Panc1 (cell line): ENCODE results near the gene PCP4L1. TPM values are rescaled to one million over a fixed set of nuclear protein-coding genes. Genes with fewer than 3 reads are reported as not detected.

Experiments
- ATAC-seq: fragments of 200-7000 bp; cut with Tn5 transposase; 2 replicates; pipeline ENCODE4 v1.9.1; 2020; ENCODE audit warnings: mild to moderate bottlenecking, moderate library complexity
- BruUV-seq: library from RNA; stranded (reverse); fragments of 400-500 nt; replicated peaks from 2 replicates; lab custom pipeline; 2021; lab: Mats Ljungman, UMichigan
- CTCF ChIA-PET: fragments of 300-600 bp; sonication (Branson Sonifier 250); formaldehyde crosslinking; loops from one replicate; lab custom pipeline; 2022; ENCODE audit warnings: antibody characterized with exemption; lab: Charles Lee
- POLR2A ChIA-PET: fragments of 300-600 bp; sonication (Branson Sonifier 250); formaldehyde crosslinking; loops from one replicate; lab custom pipeline; 2022; ENCODE audit warnings: antibody characterized with exemption; lab: Charles Lee
- DNase-seq: peaks from one replicate; pipeline ENCODE4 v3.0.0-alpha.2; 2010; ENCODE audit warnings: low read depth, low spot score
- H3K27ac ChIP-seq: 2 replicates; pipeline ENCODE4 v1.5.1; 2011; ENCODE audit warnings: mild to moderate bottlenecking, low read length, inconsistent platforms
- H3K27me3 ChIP-seq: fragments of 200-500 bp; sonication (Bioruptor generic); 2 replicates; pipeline ENCODE4 v1.6.0; 2014; ENCODE audit warnings: low read length, inconsistent platforms; ENCODE audit not compliant: control insufficient read depth, insufficient read depth
- H3K36me3 ChIP-seq: fragments of 200-500 bp; sonication (Bioruptor generic); 2 replicates; pipeline ENCODE4 v1.5.1; 2014; ENCODE audit warnings: inconsistent platforms, mild to moderate bottlenecking, low read length, moderate library complexity; ENCODE audit not compliant: control insufficient read depth, insufficient read depth
- H3K4me1 ChIP-seq: 2 replicates; pipeline ENCODE4 v1.5.1; 2011; ENCODE audit warnings: inconsistent platforms, mild to moderate bottlenecking, low read length, moderate library complexity; ENCODE audit not compliant: control insufficient read depth, insufficient read depth
- H3K4me3 ChIP-seq, 2 experiments: 2 replicates each; pipeline ENCODE4 v1.5.1; 2011 to 2012; ENCODE audit warnings: low read depth in 2 of 2, low read length in 2 of 2, mild to moderate bottlenecking in 2 of 2, inconsistent platforms in 1 of 2, moderate library complexity in 1 of 2
- H3K9me3 ChIP-seq: fragments of 200-500 bp; sonication (Bioruptor generic); 2 replicates; pipeline ENCODE4 v1.5.1; 2014; ENCODE audit warnings: low read depth, mild to moderate bottlenecking, inconsistent platforms, low read length, moderate library complexity; ENCODE audit not compliant: control insufficient read depth, insufficient read depth
- CTCF ChIP-seq: fragments of 450-650 bp; IDR thresholded peaks from 2 replicates; pipeline ENCODE4 v1.5.1; 2017; ENCODE audit warnings: mild to moderate bottlenecking
- POLR2AphosphoS5 ChIP-seq: IDR thresholded peaks from 2 replicates; pipeline ENCODE4 v1.6.1; 2012; ENCODE audit warnings: mild to moderate bottlenecking, low read depth, low read length, moderate library complexity
- REST ChIP-seq, 2 experiments: IDR thresholded peaks; 2 replicates each; pipeline ENCODE4 v1.6.1; 2011 to 2012; ENCODE audit warnings: low read depth in 2 of 2, control low read depth in 1 of 2, low read length in 1 of 2, mild to moderate bottlenecking in 1 of 2, moderate library complexity in 1 of 2; ENCODE audit not compliant: insufficient read depth in 1 of 2
- SIN3A ChIP-seq: IDR thresholded peaks from 2 replicates; pipeline ENCODE4 v1.6.1; 2012; ENCODE audit warnings: low read depth, mild to moderate bottlenecking, low read length, moderate library complexity, borderline replicate concordance; ENCODE audit not compliant: insufficient read depth
- TCF7L2 ChIP-seq: IDR thresholded peaks from 2 replicates; pipeline ENCODE4 v1.6.1; 2011; ENCODE audit warnings: mild to moderate bottlenecking, low read depth, low read length, inconsistent platforms
- in situ Hi-C: cut with HindIII; loops from 2 replicates; pipeline ENCODE4 v1.10.0; 2016; ENCODE audit warnings: low sequenced_read_pairs, low pct_unique_long_range_greater_than_20kb
- intact Hi-C: fragments of 100-400 bp; cut with micrococcal nuclease; formaldehyde crosslinking; loops from one replicate; pipeline ENCODE4 v1.10.0; 2022; ENCODE audit not compliant: unreplicated experiment
- total RNA-seq: library from RNA; stranded (reverse); gene quantifications from one replicate; pipeline ENCODE4 v1.2.1, GENCODE V29; 2021; ENCODE audit not compliant: unreplicated experiment

PCP4L1 gene
- total RNA-seq, 1 experiment from 2014 or later: not detected

GRCh38 chr1:161298116-161298515, 39.6 kb downstream of the PCP4L1 start:
- no peak for TF ChIP-seq REST (IDR thresholded peaks at IDR 0.05; ENCODE audit: insufficient read depth in 1 of 2, low read depth in 2 of 2, low read length in 1 of 2)
- no peak for TF ChIP-seq POLR2AphosphoS5
- TF ChIP-seq CTCF: no peak
- TF ChIP-seq SIN3A: no peak
- TF ChIP-seq TCF7L2: no peak
- H3K27me3 ChIP-seq: no peaks in the 10 kb centered on the region
- no peak overlapping the region for H3K4me3 ChIP-seq
- H3K36me3 ChIP-seq: no peaks in the 10 kb centered on the region
- no peak for ATAC-seq
- ChIA-PET POLR2A (no interaction called here), CTCF (no interaction called here)
- no peaks in the 10 kb centered on the region for H3K9me3 ChIP-seq
- no peaks in the 10 kb centered on the region for H3K4me1 ChIP-seq
- no peak for DNase-seq
- in situ Hi-C loops (no loop called here), intact Hi-C loops (no loop called here)
- BruUV-seq: no TSS peak
- H3K27ac ChIP-seq: no peak overlapping the region

DNA sequence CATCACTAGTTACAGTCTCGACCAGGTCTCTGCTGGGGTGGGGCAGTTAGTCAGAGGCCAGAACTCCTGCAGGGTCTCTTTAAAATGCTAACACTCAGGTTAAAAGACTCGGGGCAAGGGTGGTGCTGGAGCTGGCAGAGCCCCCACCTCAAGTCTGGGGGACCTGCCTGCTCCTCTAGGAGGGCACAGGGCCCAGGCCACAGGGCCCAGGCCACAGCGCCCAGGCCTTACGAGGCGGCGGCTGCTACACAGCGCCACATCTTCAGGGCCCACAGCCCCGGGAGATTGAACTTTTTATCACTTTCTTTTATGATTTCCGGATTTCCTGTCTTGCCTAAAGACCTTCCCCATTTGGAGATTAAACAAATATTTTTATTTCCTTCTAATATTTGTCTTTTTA, 40.8 kb downstream of the PCP4L1 start:
- H3K27ac ChIP-seq: no peak overlapping the region
- CTCF ChIA-PET: no interaction called here
- DNase-seq: no peak
- POLR2A ChIA-PET: no interaction called here
- TF ChIP-seq CTCF (no peak), POLR2AphosphoS5 (no peak), REST (IDR thresholded peaks at IDR 0.05; ENCODE audit: insufficient read depth in 1 of 2, low read depth in 2 of 2, low read length in 1 of 2) (no peak), SIN3A (no peak), TCF7L2 (no peak)
- H3K36me3 ChIP-seq: no peaks in the 10 kb centered on the region
- no peak overlapping the region for H3K4me3 ChIP-seq
- BruUV-seq: no TSS peak
- intact Hi-C loops: no loop called here
- no peak for ATAC-seq
- in situ Hi-C loops: no loop called here
- H3K9me3 ChIP-seq: no peaks in the 10 kb centered on the region
- H3K4me1 ChIP-seq: no peaks in the 10 kb centered on the region
- no peaks in the 10 kb centered on the region for H3K27me3 ChIP-seq
